GM20431 (cell line): Measurements from ENCODE around the gene ABI2.
"Not testable (repeated sequence)": the region's sequence is repeated elsewhere in the genome, so short reads cannot be mapped to it uniquely, and the experiment has no call there.

ENCODE experiments used
- in situ Hi-C: fragments of 300-500 bp; cut with MseI, MboI; formaldehyde crosslinking; loops from one replicate; pipeline ENCODE4 v1.15.0; 2020; ENCODE audit warnings: low sequenced_read_pairs; ENCODE audit not compliant: unreplicated experiment

Gene ABI2

GRCh38 chr2:203327901-203328759 lies at the start of gene ABI2:
TSS of gene ABI2 (plus strand) at chr2:203328394. CDS start at chr2:203328515, 121 bp downstream.
- in situ Hi-C loops = no loop called here

DNA sequence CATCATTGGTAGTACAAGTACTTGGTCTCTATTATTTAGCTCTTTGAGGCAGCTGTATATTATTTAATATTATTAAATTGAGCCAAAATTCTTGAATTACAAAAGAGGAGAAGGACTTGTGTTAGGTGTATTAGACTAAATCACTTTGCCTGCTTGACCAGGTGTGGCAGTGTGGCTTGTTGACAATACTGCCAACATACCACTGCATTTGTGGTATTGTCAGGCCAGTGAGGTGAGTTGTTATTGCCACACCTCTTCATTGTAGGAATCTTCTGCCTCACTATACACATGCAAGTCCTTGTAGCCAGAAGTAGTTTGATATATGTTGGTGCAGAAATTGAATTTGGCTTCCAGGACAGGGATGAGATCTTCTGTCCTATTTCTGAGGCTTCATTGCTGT lies 48.9 kb upstream of the ABI2 start:
- in situ Hi-C loops = no loop called here

GRCh38 chr2:203280428-203281064 lies 47.6 kb upstream of the ABI2 start:
- in situ Hi-C loops = no loop called here

- in situ Hi-C loops = no loop called here
These were observed 46.1 kb upstream of the ABI2 start for GRCh38 chr2:203282101-203282500.

GRCh38 chr2:203286532-203286931 lies 41.7 kb upstream of the ABI2 start:
- in situ Hi-C loops = no loop called here

DNA sequence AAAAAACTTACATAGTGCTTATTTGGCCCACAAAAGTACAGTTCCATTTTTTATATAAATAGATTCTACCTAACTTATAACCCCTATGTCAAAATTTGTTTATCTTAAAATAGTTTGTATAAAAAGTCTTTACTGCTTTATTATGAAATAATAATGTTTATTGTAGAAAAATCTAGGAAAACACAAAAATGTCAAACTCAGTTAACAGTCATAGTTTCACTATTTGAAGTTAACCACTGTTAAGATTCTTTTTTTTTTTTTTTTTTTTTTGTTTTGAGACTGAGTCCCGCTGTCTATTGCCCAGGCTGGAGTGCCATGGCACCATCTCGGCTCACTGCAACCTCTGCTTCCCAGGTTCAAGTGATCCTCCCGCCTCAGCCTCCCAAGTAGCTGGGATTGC lies 26.5 kb upstream of the ABI2 start:
- in situ Hi-C loops = no loop called here

- in situ Hi-C loops = not testable (repeated sequence)
These were observed 25.6 kb upstream of the ABI2 start for GRCh38 chr2:203302586-203302985.

DNA sequence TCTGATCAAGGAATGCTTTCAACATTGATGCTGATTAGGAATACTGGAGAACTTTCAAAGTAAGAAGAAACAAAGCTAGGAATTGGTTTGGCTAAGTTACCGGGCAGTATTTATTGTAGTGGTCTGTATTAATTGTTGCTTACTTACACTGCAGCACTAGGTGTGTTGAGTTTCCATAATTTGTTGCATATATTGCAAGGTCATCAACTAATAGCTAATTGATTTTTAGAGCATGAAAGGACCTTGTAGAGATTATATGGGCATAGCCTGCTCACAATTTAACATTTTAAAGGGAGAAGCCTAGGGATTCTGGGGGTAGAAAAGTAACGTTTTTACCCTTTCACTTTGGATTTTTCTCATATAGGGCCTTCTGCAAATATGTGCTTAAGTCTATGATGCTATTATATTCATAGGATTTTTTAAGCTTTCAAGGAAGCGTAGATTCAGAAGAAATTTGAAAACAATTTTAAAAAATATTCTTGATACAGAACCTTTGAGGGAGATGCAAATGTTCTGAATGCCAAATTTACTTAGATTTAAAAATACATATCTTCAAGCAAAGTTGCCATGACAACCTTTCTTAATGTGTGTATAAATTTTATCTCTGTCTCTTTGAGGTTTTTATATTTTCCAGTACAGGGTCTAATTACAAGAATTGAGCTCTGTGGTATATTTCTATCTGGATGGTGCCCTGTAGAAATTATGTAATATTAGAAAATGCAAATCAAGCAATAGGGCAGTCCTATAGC lies 17.3 kb upstream of the ABI2 start:
- in situ Hi-C loops = no loop called here

DNA sequence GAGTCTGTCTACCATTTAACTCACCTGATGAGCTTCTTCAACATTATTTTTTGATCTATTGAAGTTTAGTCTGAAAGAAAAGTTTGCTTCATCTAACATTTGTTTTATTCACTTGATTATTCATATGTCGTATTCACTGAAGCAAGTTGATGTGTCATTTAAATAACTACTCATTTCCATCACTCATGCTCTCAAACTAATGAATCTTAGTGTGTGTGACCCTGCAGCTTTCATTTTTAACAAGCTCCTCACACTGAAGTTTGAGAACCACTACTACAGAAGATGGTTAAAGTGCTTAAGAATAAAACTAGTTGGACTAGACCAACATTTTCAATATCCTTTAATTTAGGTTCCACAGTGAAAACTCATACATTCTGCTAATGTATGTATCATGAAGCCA lies 1.8 kb upstream of the ABI2 start:
- in situ Hi-C loops = no loop called here

GRCh38 chr2:203327582-203327900 lies 653 bp upstream of the ABI2 start:
- in situ Hi-C loops = no loop called here

GRCh38 chr2:203328760-203329540 lies 756 bp downstream of the ABI2 start:
- in situ Hi-C loops = no loop called here

DNA sequence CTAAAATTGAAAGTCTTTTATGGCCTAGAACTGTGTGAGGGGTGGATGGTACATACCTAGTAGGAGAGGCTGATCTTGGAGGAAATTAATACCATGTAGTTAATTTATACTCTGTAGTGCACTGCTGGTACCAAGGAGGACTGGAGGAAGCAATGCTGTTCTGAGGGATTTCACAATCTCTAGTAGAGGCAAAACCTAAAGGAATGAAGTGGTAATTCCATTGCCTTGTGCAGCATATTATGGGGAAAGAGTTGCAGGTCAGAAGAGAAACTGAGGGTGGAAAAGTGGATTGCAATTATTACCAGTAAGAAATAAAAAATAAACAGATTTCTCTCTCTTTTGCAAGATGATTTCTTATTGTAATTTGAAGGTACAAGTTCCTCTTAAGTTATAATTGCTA lies 2.2 kb downstream of the ABI2 start:
- in situ Hi-C loops = no loop called here

GRCh38 chr2:203338322-203338721 lies 10.1 kb downstream of the ABI2 start:
- in situ Hi-C loops = no loop called here

GRCh38 chr2:203340791-203341487 lies 12.7 kb downstream of the ABI2 start:
- in situ Hi-C loops = no loop called here

DNA sequence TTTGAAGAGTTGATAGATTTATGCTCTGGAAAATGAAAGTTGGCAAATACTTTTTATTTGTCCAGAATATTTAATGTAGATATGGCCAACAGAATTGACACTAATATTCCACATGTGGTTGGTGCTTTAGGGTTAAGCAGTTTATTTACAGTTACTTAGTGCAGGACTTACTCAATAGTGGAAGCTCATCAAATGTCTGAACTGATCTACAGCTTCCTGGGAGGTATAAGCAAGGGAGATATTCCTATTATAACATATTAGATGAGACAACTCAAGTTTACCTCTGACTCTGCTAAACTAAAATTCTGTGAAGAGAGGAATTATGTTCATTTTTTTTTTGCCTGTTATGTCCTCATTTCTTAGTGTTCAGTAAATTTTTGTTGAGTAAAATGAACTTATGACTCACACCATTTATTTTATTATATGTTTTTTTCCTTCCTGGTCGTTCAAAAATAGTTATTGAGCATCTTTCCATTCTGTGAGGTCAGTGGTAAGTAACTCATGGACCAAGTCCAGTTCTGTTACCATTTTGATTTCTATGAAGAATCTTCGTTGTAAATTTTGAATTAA lies 13.6 kb downstream of the ABI2 start:
- in situ Hi-C loops = no loop called here

DNA sequence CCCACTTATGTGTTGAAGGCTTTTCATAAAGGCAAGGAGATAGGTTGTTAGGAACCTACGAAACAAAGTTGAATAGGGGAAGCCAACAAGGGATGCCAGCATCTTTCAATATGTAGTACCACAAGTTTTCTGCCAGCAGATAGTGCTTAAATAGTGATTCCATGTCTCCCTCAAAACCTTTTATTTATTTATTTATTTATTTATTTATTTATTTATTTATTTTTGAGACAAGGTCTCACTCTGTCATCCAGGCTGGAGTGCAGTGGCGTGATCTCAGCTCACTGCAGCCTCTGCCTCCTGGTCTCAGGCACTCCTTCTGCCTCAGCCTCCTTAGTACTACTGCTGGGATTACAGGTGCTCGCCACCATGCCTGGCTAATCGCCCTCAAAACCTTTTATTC lies 14.2 kb downstream of the ABI2 start:
- in situ Hi-C loops = not testable (repeated sequence)

GRCh38 chr2:203344667-203345066 lies 16.5 kb downstream of the ABI2 start:
- in situ Hi-C loops = no loop called here

GRCh38 chr2:203346612-203347011 lies 18.4 kb downstream of the ABI2 start:
- in situ Hi-C loops = no loop called here

GRCh38 chr2:203347375-203347774 lies 19.2 kb downstream of the ABI2 start:
- in situ Hi-C loops = no loop called here
